Common myeloid progenitor, CD34-positive (primary cell): ENCODE results near the gene SLC35G3.

ENCODE experiments used
- CTCF ChIA-PET: fragments of 350-600 bp; sonication (Branson Sonifier 250); formaldehyde crosslinking; loops from one replicate; lab custom pipeline; 2021; ENCODE audit warnings: antibody characterized with exemption; lab: Charles Lee
- POLR2A ChIA-PET: fragments of 350-600 bp; sonication (Branson Sonifier 250); formaldehyde crosslinking; loops from one replicate; lab custom pipeline; 2021; ENCODE audit warnings: antibody characterized with exemption; lab: Charles Lee
- DNase-seq, 3 donors: peaks; one replicate each; pipeline versions ENCODE4 v3.0.0 to v3.0.0-alpha.2; 2013
- H3K27ac ChIP-seq, 2 experiments: 1 replicate in 1 of 2; 2 replicates in 1 of 2; pipeline ENCODE4 v1.7.0; 2013; ENCODE audit warnings: inconsistent platforms in 2 of 2, low read length in 2 of 2, mild to moderate bottlenecking in 2 of 2, low read depth in 1 of 2, moderate library complexity in 1 of 2; ENCODE audit not compliant: severe bottlenecking in 2 of 2, insufficient read depth in 1 of 2, poor library complexity in 1 of 2
- H3K27me3 ChIP-seq, 5 experiments: replicated peaks in 2 of 5; 1 replicate in 3 of 5; 2 replicates in 2 of 5; pipeline versions ENCODE4 v1.6.1 to v1.7.0; 2013; ENCODE audit warnings: low read length in 4 of 5, mild to moderate bottlenecking in 2 of 5, moderate library complexity in 2 of 5, inconsistent platforms in 1 of 5; ENCODE audit not compliant: insufficient read depth in 5 of 5, control insufficient read depth in 4 of 5
- H3K36me3 ChIP-seq, 4 experiments: 1 replicate in 2 of 4; 2 replicates in 2 of 4; pipeline versions ENCODE4 v1.6.1 to v1.7.0; 2013; ENCODE audit warnings: low read length in 3 of 4, control low read depth in 1 of 4, mild to moderate bottlenecking in 1 of 4; ENCODE audit not compliant: control insufficient read depth in 4 of 4, insufficient read depth in 4 of 4
- H3K4me1 ChIP-seq, 4 experiments: 1 replicate in 3 of 4; 2 replicates in 1 of 4; pipeline versions ENCODE4 v1.6.1 to v1.7.1; 2013; ENCODE audit warnings: low read length in 3 of 4, mild to moderate bottlenecking in 3 of 4, control low read depth in 1 of 4, inconsistent platforms in 1 of 4, moderate library complexity in 1 of 4; ENCODE audit not compliant: control insufficient read depth in 4 of 4, insufficient read depth in 4 of 4; ENCODE audit errors: control extremely low read depth in 1 of 4
- H3K4me3 ChIP-seq, 7 experiments: 1 replicate in 4 of 7; 2 replicates in 3 of 7; pipeline versions ENCODE4 v1.5.1 to v1.7.0; 2013; ENCODE audit warnings: mild to moderate bottlenecking in 7 of 7, low read length in 6 of 7, moderate library complexity in 6 of 7, inconsistent platforms in 2 of 7, low read depth in 2 of 7, control low read depth in 1 of 7; ENCODE audit not compliant: insufficient read depth in 4 of 7, control insufficient read depth in 1 of 7; ENCODE audit errors: extremely low read depth in 1 of 7
- H3K9me3 ChIP-seq, 5 experiments: 1 replicate in 4 of 5; 2 replicates in 1 of 5; pipeline versions ENCODE4 v1.6.1 to v1.7.1; 2013; ENCODE audit warnings: low read length in 4 of 5, mild to moderate bottlenecking in 2 of 5, inconsistent platforms in 1 of 5, low read depth in 1 of 5, moderate library complexity in 1 of 5; ENCODE audit not compliant: control insufficient read depth in 4 of 5, insufficient read depth in 2 of 5; ENCODE audit errors: control extremely low read depth in 1 of 5
- WGBS: methylation state at CpG from one replicate; pipeline ENCODE4 v1.1.5; 2013; ENCODE audit not compliant: insufficient coverage; 5-methylcytosine and 5-hydroxymethylcytosine counted together

Gene SLC35G3

GRCh38 chr17:35227546-35227945 is 33.4 kb upstream of the SLC35G3 start:
- no peaks in the 10 kb centered on the region for H3K36me3 ChIP-seq
- H3K4me3 ChIP-seq = no peak overlapping the region
- no peak overlapping the region for H3K27ac ChIP-seq
- peaks cover 0 to 6% (median 4%) of the 10 kb centered on the region in 5 experiments for H3K9me3 ChIP-seq
- H3K27me3 ChIP-seq = peaks cover 0 to 46% (median 8%) of the 10 kb centered on the region in 5 experiments
- no peaks in the 10 kb centered on the region for H3K4me1 ChIP-seq
- ChIA-PET POLR2A (no interaction called here), CTCF (no interaction called here)
- 100% methylated on average over 1 of the region's 2 CpGs for WGBS
- DNase-seq = no peak

DNA sequence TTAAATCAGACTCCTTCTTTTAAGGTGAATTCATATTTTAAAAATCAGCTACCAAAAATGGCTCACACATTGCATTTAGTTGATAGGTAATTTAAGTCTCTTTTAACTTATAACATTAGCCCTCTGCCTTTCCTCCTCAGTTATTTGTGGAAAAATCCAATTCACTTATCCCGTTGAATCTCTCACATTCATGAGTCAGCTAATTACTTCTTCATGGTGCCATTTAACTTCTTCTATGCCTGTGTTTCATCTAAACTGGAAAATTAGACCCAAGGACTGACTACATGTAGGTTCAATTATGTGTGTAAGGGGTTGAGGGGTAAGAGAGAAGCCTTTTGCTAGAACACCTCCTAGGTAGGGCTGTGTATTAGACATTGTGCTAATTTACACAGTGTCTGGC is 30.2 kb upstream of the SLC35G3 start:
- Histone ChIP-seq H3K4me3 (no peak overlapping the region), H3K27ac (no peak overlapping the region), H3K4me1 (peaks cover 0 to 2% (median 0%) of the 10 kb centered on the region in 4 experiments), H3K36me3 (no peaks in the 10 kb centered on the region), H3K27me3 (peaks cover 0 to 66% (median 10%) of the 10 kb centered on the region in 5 experiments), H3K9me3 (peaks cover 0 to 10% (median 6%) of the 10 kb centered on the region in 5 experiments)
- CTCF ChIA-PET = interaction anchor here (0.6 to 1.4 kb wide), 2 partner anchors 11 to 177 kb away, joined by 3 read pairs; no protein-coding TSS in a partner anchor
- WGBS = no CpG with 5 or more reads among the region's 1 CpG
- no peak for DNase-seq
- POLR2A ChIA-PET = no interaction called here

- Histone ChIP-seq H3K27ac (no peak overlapping the region), H3K4me1 (peaks cover 0 to 3% (median 0%) of the 10 kb centered on the region in 4 experiments), H3K4me3 (no peak overlapping the region), H3K27me3 (peaks cover 0 to 68% (median 10%) of the 10 kb centered on the region in 5 experiments), H3K9me3 (peaks cover 0 to 10% (median 6%) of the 10 kb centered on the region in 5 experiments), H3K36me3 (no peaks in the 10 kb centered on the region)
- CTCF ChIA-PET = no interaction called here
- WGBS = 100% methylated on average over 1 of the region's 2 CpGs
- POLR2A ChIA-PET = no interaction called here
- no peak for DNase-seq
Observed at GRCh38 chr17:35222452-35222851, 28.3 kb upstream of the SLC35G3 start.

GRCh38 chr17:35218915-35219314 is 24.7 kb upstream of the SLC35G3 start:
- POLR2A ChIA-PET = no interaction called here
- Histone ChIP-seq H3K27ac (no peak overlapping the region), H3K36me3 (no peaks in the 10 kb centered on the region), H3K27me3 (peaks cover 0 to 78% (median 20%) of the 10 kb centered on the region in 5 experiments), H3K9me3 (peaks cover 1 to 12% (median 6%) of the 10 kb centered on the region in 5 experiments), H3K4me3 (no peak overlapping the region), H3K4me1 (peaks cover 8 to 12% (median 11%) of the 10 kb centered on the region in 4 experiments)
- DNase-seq = no peak
- no CpG with 5 or more reads among the region's 2 CpGs for WGBS
- CTCF ChIA-PET = no interaction called here

DNA sequence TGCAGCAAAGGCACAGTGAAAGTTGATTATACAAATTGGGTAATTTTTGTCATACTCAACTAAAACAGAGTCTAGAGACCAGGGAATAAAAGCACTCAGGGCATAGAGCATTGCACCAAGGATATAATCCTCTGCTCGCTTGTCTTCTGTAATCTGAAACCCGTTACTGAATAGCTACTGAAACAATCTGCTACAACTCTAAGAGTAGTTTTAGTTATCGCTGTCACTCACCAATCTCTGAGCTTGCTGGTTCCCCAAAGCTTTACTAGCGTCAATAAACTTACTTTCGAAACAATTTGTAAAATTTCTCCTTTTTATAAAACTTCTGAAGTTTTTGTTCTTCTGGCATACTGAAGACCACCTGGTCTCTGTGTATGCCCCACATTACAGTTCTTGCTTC is 22.9 kb upstream of the SLC35G3 start:
- Histone ChIP-seq H3K27me3 (peaks cover 0 to 75% (median 31%) of the 10 kb centered on the region in 5 experiments), H3K36me3 (no peaks in the 10 kb centered on the region), H3K9me3 (peaks cover 0 to 2% (median 0%) of the 10 kb centered on the region in 5 experiments), H3K4me3 (no peak overlapping the region), H3K27ac (no peak overlapping the region), H3K4me1 (peaks cover 16 to 22% (median 18%) of the 10 kb centered on the region in 4 experiments)
- WGBS = 94% methylated on average over 4 of the region's 5 CpGs
- DNase-seq = no peak
- CTCF ChIA-PET = no interaction called here
- POLR2A ChIA-PET = no interaction called here

- Histone ChIP-seq H3K27me3 (peaks cover 0 to 73% (median 39%) of the 10 kb centered on the region in 5 experiments), H3K4me1 (peaks cover 16 to 22% (median 18%) of the 10 kb centered on the region in 4 experiments), H3K4me3 (peak overlapping the region in 1 of 7 experiments; percentile 22), H3K36me3 (no peaks in the 10 kb centered on the region), H3K27ac (no peak overlapping the region), H3K9me3 (peaks cover 0 to 10% (median 6%) of the 10 kb centered on the region in 5 experiments)
- DNase-seq = peak in 1 of 3 donors; percentile 25
- CTCF ChIA-PET = interaction anchor here (1.0 kb wide), 1 partner anchor 72 kb away, joined by 4 read pairs; no protein-coding TSS in a partner anchor
- POLR2A ChIA-PET = no interaction called here
- WGBS = 36% methylated on average over 2 of the region's 5 CpGs
Observed at GRCh38 chr17:35214631-35215273, 20.6 kb upstream of the SLC35G3 start.

DNA sequence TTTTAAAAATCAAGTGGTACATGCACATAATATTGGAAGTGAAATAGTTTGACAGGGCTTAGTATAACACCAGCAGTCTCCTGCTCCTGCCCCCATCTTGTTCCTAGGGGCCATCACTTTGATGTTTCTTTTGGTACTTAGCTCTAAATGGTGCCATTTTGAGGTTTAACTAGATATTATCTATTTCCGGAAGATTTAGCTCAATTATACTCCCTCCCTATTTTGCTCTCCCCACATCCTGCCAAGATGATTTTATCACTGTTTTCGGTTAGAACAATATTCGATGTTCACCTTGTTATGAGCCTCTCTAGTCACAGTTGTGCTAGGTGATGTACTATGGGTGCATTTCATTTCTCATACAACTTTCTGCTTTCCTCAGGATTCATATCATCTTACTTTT is 20.0 kb upstream of the SLC35G3 start:
- H3K36me3 ChIP-seq = no peaks in the 10 kb centered on the region
- H3K4me1 ChIP-seq = peaks cover 14 to 22% (median 18%) of the 10 kb centered on the region in 4 experiments
- peak; percentile 39 to 59 (median 45) for DNase-seq
- no peak overlapping the region for H3K27ac ChIP-seq
- WGBS = no CpG with 5 or more reads among the region's 3 CpGs
- peaks cover under 1 to 75% (median 42%) of the 10 kb centered on the region in 5 experiments for H3K27me3 ChIP-seq
- ChIA-PET POLR2A (interaction anchor here (0.9 kb wide), 1 partner anchor 29 kb away, joined by 3 read pairs; the partner anchor contains the start of gene SLFN5), CTCF (interaction anchor here (1.0 kb wide), 1 partner anchor 72 kb away, joined by 4 read pairs; no protein-coding TSS in a partner anchor)
- H3K9me3 ChIP-seq = peaks cover 0 to 14% (median 6%) of the 10 kb centered on the region in 5 experiments
- peak overlapping the region in 1 of 7 experiments; percentile 17 for H3K4me3 ChIP-seq
